OCI-LY3 (cell line): ENCODE data around the gene ZFAND3.

Source experiments
- CTCF ChIP-seq: fragments of 200-600, 300-600 bp; sonication (generic); IDR thresholded peaks from 2 replicates; pipeline ENCODE4 v1.5.1; 2014; ENCODE audit warnings: antibody characterized with exemption, low read length, low read depth
- EZH2phosphoT487 ChIP-seq: fragments of 200-600 bp; shearing (Covaris generic); IDR thresholded peaks from 2 replicates; pipeline ENCODE4 v1.6.1; 2018; ENCODE audit warnings: antibody characterized with exemption, mixed run types, low read depth

DNA sequence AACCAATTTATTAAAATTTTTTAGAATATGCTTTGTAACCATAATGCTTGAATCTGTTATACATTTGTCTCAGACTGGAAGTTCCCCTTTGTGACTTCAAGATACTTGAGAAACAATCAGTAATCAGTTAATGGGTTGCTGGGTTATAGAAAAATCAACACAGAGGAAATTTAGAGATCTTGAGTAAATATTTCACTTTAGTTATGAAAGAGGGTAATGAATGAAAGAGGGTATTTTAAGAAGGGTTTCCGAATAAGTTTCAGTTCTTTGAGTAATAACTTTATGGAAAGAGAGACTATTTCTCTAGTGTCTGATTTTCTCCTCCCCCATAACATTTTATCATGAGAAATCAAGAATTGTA, 21.4 kb downstream of the ZFAND3 start:
- TF ChIP-seq CTCF, result no peak
- no peak for TF ChIP-seq EZH2phosphoT487
